Femur (tissue), 1 donor: Measurements from ENCODE around the gene PCDHGC3.

Source experiments
- DNase-seq: peaks from one replicate; pipeline ENCODE4 v3.0.0-alpha.2; 2017

PCDHGC3 gene

DNA sequence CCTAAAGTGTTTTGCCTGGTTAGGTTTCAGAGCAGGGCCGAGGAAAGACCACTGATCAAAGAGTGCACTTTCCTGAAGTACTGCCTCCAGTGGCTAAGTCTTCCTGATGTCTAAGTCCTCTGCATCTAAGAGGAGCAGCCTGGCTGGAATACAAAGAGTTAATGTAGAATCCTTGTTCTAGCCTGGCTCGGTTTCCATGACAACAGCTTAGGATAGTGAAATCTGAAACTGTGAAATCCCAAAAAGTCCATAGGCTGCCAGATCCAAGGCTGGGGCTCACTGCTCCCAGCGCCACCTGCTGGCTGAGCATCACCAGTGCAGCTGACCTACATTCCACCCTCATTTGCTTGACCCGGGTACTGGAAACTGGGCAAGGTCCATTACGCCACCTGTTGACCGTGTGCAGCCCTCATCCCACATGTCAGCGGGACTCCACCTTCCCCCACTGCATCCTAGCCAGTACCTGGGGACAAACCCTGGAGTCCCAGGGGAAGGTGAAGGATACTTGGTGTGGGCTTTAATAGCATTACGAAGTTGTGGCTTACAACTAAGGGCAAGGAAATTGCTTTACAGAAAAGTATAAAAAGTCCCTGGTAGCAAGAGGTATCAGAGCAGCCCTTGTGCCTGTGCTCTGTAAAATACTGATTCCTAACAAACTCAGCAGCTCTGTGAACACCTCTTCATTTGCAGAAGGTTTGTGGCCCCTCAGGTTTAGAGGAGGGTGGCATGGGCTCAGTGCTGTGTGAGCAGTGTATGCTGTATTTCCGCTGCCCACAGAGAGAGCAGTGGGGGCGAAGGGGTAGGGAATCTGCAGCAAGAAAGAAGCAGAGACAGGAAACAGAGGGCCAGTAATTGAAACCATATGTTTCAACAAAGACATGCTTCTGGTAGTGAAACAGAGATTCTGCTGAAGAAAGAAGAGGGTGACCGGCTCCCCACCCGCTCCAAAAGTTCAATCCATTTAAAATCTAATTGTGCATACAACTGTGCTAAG lies 49.1 kb downstream of the PCDHGC3 start:
- DNase-seq = peak; percentile 95

DNA sequence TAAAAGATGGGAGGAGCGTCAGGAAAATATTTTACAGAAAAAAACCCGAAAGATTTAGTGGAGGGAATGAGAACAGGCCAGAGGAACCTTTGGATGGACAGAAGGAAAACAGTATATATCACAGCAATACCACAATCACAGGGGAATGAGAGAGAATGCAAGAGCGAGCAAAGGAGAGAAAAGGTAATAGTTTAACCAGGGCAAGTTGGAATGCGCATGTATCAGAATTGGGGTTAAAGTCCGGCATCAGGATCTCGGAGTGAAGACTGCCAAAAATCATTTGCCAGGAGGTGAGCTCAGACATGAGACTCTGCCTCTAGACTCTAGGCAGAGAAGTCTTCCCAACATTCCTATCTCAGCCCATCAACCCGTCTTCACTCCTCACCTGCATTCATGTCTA lies 49.9 kb downstream of the PCDHGC3 start:
- no peak for DNase-seq

- DNase-seq = no peak
These were observed 51.7 kb downstream of the PCDHGC3 start for GRCh38 chr5:141527426-141527825.
